Activated CD8-positive, alpha-beta memory T cell treated with anti-CD3 and anti-CD28 coated beads, Interleukin-2, amount 10 ng/mL, durations not matched to agents 7 days and 5 days (primary cell): ENCODE data around the gene SCNN1B. TPM values are rescaled to one million over a fixed set of nuclear protein-coding genes. Genes with fewer than 3 reads are reported as not detected.
"Not testable (repeated sequence)": the region's sequence is repeated elsewhere in the genome, so short reads cannot be mapped to it uniquely, and the experiment has no call there.

ENCODE experiments used
- ATAC-seq: fragments of 150-1000 bp; cut with Tn5 transposase; one replicate; pipeline ENCODE4 v1.10.0; 2021; ENCODE audit warnings: moderate library complexity
- CTCF ChIA-PET: fragments of 350-600 bp; sonication (Branson Sonifier 250); formaldehyde crosslinking; loops from one replicate; lab custom pipeline; 2021; ENCODE audit warnings: antibody characterized with exemption; lab: Charles Lee
- DNase-seq: peaks from one replicate; pipeline ENCODE4 v3.0.0-alpha.2; 2020
- H3K27ac Mint-ChIP-seq: one replicate; pipeline ENCODE4 v1.8.0; 2021; ENCODE audit warnings: mild to moderate bottlenecking, mixed read lengths
- H3K27me3 Mint-ChIP-seq: one replicate; pipeline ENCODE4 v1.8.0; 2021; ENCODE audit warnings: mixed read lengths
- H3K36me3 Mint-ChIP-seq: one replicate; pipeline ENCODE4 v1.8.0; 2021; ENCODE audit warnings: mild to moderate bottlenecking, mixed read lengths
- H3K4me1 Mint-ChIP-seq: one replicate; pipeline ENCODE4 v1.8.0; 2021; ENCODE audit warnings: mixed read lengths
- H3K4me3 Mint-ChIP-seq: one replicate; pipeline ENCODE4 v1.8.0; 2021; ENCODE audit warnings: mild to moderate bottlenecking, moderate library complexity, mixed read lengths
- H3K9me3 Mint-ChIP-seq: one replicate; pipeline ENCODE4 v1.8.0; 2022; ENCODE audit warnings: low read depth, mixed read lengths
- total RNA-seq, 2 experiments: library from RNA; stranded (reverse); gene quantifications; one replicate each; pipeline ENCODE4 v1.2.3, GENCODE V29; 2021

The SCNN1B gene
- total RNA-seq, 2 experiments from 2014 or later: not detected

- no peak for ATAC-seq
- CTCF ChIA-PET: interaction anchor here (2.0 kb wide), 1 partner anchor 43 kb away, joined by 6 read pairs; no protein-coding TSS in a partner anchor
Observed at GRCh38 chr16:23391381-23392222, 89.5 kb downstream of the SCNN1B start.

GRCh38 chr16:23392223-23392600 lies 90.1 kb downstream of the SCNN1B start:
- no peak overlapping the region for H3K4me3 Mint-ChIP-seq
- no peaks in the 10 kb centered on the region for H3K27me3 Mint-ChIP-seq
- no peaks in the 10 kb centered on the region for H3K9me3 Mint-ChIP-seq
- DNase-seq (no peak), ATAC-seq (no peak)
- CTCF ChIA-PET: interaction anchor here (2.0 kb wide), 1 partner anchor 43 kb away, joined by 6 read pairs; no protein-coding TSS in a partner anchor
- H3K36me3 Mint-ChIP-seq: peaks cover 2% of the 10 kb centered on the region
- no peak overlapping the region for H3K27ac Mint-ChIP-seq
- no peaks in the 10 kb centered on the region for H3K4me1 Mint-ChIP-seq

More at GRCh38 chr16:23391381-23392222, 89.5 kb downstream of the SCNN1B start:
- no peak overlapping the region for H3K27ac Mint-ChIP-seq
- peaks cover 2% of the 10 kb centered on the region for H3K36me3 Mint-ChIP-seq
- H3K27me3 Mint-ChIP-seq: no peaks in the 10 kb centered on the region
- H3K4me1 Mint-ChIP-seq: no peaks in the 10 kb centered on the region
- no peak overlapping the region for H3K4me3 Mint-ChIP-seq
- DNase-seq: no peak
- no peaks in the 10 kb centered on the region for H3K9me3 Mint-ChIP-seq

- CTCF ChIA-PET: no interaction called here
- H3K9me3 Mint-ChIP-seq: no peaks in the 10 kb centered on the region
- ATAC-seq: no peak
- H3K36me3 Mint-ChIP-seq: peaks cover 2% of the 10 kb centered on the region
- H3K4me1 Mint-ChIP-seq: no peaks in the 10 kb centered on the region
- DNase-seq: no peak
- H3K4me3 Mint-ChIP-seq: no peak overlapping the region
- H3K27me3 Mint-ChIP-seq: no peaks in the 10 kb centered on the region
- no peak overlapping the region for H3K27ac Mint-ChIP-seq
Observed at GRCh38 chr16:23394141-23394831, 92.2 kb downstream of the SCNN1B start.

GRCh38 chr16:23395732-23396131 lies 93.6 kb downstream of the SCNN1B start:
- H3K36me3 Mint-ChIP-seq: peaks cover 4% of the 10 kb centered on the region
- ATAC-seq (no peak), DNase-seq (no peak)
- CTCF ChIA-PET: no interaction called here
- no peaks in the 10 kb centered on the region for H3K27me3 Mint-ChIP-seq
- H3K27ac Mint-ChIP-seq: no peak overlapping the region
- no peaks in the 10 kb centered on the region for H3K9me3 Mint-ChIP-seq
- no peak overlapping the region for H3K4me3 Mint-ChIP-seq
- no peaks in the 10 kb centered on the region for H3K4me1 Mint-ChIP-seq

GRCh38 chr16:23397464-23397863 lies 95.4 kb downstream of the SCNN1B start:
- ATAC-seq: no peak
- Mint-ChIP-seq H3K27ac (no peak overlapping the region), H3K27me3 (no peaks in the 10 kb centered on the region), H3K36me3 (peaks cover 5% of the 10 kb centered on the region), H3K4me1 (no peaks in the 10 kb centered on the region), H3K4me3 (no peak overlapping the region), H3K9me3 (no peaks in the 10 kb centered on the region)
- CTCF ChIA-PET: no interaction called here
- DNase-seq: no peak

GRCh38 chr16:23398987-23399805 lies 97.1 kb downstream of the SCNN1B start:
- Mint-ChIP-seq H3K4me1 (no peaks in the 10 kb centered on the region), H3K4me3 (no peak overlapping the region), H3K9me3 (no peaks in the 10 kb centered on the region), H3K36me3 (peaks cover 14% of the 10 kb centered on the region), H3K27ac (no peak overlapping the region), H3K27me3 (no peaks in the 10 kb centered on the region)
- ATAC-seq: no peak
- CTCF ChIA-PET: no interaction called here
- no peak for DNase-seq

- DNase-seq, CTCF ChIA-PET, H3K27me3 Mint-ChIP-seq, H3K4me1 Mint-ChIP-seq, H3K27ac Mint-ChIP-seq, H3K9me3 Mint-ChIP-seq, ATAC-seq, H3K4me3 Mint-ChIP-seq: not testable (repeated sequence)
- peaks cover 14% of the 10 kb centered on the region for H3K36me3 Mint-ChIP-seq
Observed at GRCh38 chr16:23400447-23400846, 98.3 kb downstream of the SCNN1B start.

GRCh38 chr16:23401139-23401538 lies 99.0 kb downstream of the SCNN1B start:
- peaks cover 15% of the 10 kb centered on the region for H3K36me3 Mint-ChIP-seq
- CTCF ChIA-PET: no interaction called here

GRCh38 chr16:23402100-23402499 lies 100.0 kb downstream of the SCNN1B start:
- DNase-seq (no peak), ATAC-seq (no peak)
- Mint-ChIP-seq H3K36me3 (peaks cover 15% of the 10 kb centered on the region), H3K9me3 (no peaks in the 10 kb centered on the region), H3K27ac (no peak overlapping the region), H3K27me3 (no peaks in the 10 kb centered on the region), H3K4me3 (no peak overlapping the region), H3K4me1 (no peaks in the 10 kb centered on the region)
- CTCF ChIA-PET: no interaction called here

More at GRCh38 chr16:23401139-23401538, 99.0 kb downstream of the SCNN1B start:
- H3K4me3 Mint-ChIP-seq: no peak overlapping the region
- H3K4me1 Mint-ChIP-seq: no peaks in the 10 kb centered on the region
- ATAC-seq (no peak), DNase-seq (no peak)
- no peaks in the 10 kb centered on the region for H3K27me3 Mint-ChIP-seq
- H3K9me3 Mint-ChIP-seq: no peaks in the 10 kb centered on the region
- no peak overlapping the region for H3K27ac Mint-ChIP-seq

- Mint-ChIP-seq H3K36me3 (peaks cover 15% of the 10 kb centered on the region), H3K27ac (no peak overlapping the region), H3K9me3 (no peaks in the 10 kb centered on the region), H3K27me3 (no peaks in the 10 kb centered on the region), H3K4me3 (no peak overlapping the region), H3K4me1 (no peaks in the 10 kb centered on the region)
- ATAC-seq (no peak), DNase-seq (no peak)
- CTCF ChIA-PET: interaction anchor here (0.8 kb wide), 1 partner anchor 32 kb away, joined by 3 read pairs; no protein-coding TSS in a partner anchor
Observed at GRCh38 chr16:23403547-23403946, 101.4 kb downstream of the SCNN1B start.

- CTCF ChIA-PET: interaction anchor here (1.2 kb wide), 2 partner anchors 28 to 30 kb away, joined by 3 to 4 read pairs; no protein-coding TSS in a partner anchor
- no peaks in the 10 kb centered on the region for H3K27me3 Mint-ChIP-seq
- H3K4me3 Mint-ChIP-seq: no peak overlapping the region
- ATAC-seq (no peak), DNase-seq (no peak)
- H3K27ac Mint-ChIP-seq: no peak overlapping the region
- no peaks in the 10 kb centered on the region for H3K9me3 Mint-ChIP-seq
- no peaks in the 10 kb centered on the region for H3K4me1 Mint-ChIP-seq
- H3K36me3 Mint-ChIP-seq: peaks cover 13% of the 10 kb centered on the region
Observed at GRCh38 chr16:23406024-23406423, 103.9 kb downstream of the SCNN1B start.

- Mint-ChIP-seq H3K9me3 (no peaks in the 10 kb centered on the region), H3K36me3 (peaks cover 12% of the 10 kb centered on the region), H3K4me3 (no peak overlapping the region), H3K27ac (no peak overlapping the region), H3K4me1 (no peaks in the 10 kb centered on the region), H3K27me3 (no peaks in the 10 kb centered on the region)
- DNase-seq: no peak
- CTCF ChIA-PET: interaction anchor here (0.6 to 1.2 kb wide), 3 partner anchors 28 to 106 kb away, joined by 3 to 4 read pairs (median 3); no protein-coding TSS in a partner anchor
- no peak for ATAC-seq
Observed at GRCh38 chr16:23406546-23407240, 104.6 kb downstream of the SCNN1B start.
